Measurements from ENCODE around the gene FAM168A.

FAM168A gene, protein sequence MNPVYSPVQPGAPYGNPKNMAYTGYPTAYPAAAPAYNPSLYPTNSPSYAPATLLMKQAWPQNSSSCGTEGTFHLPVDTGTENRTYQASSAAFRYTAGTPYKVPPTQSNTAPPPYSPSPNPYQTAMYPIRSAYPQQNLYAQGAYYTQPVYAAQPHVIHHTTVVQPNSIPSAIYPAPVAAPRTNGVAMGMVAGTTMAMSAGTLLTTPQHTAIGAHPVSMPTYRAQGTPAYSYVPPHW

DNA sequence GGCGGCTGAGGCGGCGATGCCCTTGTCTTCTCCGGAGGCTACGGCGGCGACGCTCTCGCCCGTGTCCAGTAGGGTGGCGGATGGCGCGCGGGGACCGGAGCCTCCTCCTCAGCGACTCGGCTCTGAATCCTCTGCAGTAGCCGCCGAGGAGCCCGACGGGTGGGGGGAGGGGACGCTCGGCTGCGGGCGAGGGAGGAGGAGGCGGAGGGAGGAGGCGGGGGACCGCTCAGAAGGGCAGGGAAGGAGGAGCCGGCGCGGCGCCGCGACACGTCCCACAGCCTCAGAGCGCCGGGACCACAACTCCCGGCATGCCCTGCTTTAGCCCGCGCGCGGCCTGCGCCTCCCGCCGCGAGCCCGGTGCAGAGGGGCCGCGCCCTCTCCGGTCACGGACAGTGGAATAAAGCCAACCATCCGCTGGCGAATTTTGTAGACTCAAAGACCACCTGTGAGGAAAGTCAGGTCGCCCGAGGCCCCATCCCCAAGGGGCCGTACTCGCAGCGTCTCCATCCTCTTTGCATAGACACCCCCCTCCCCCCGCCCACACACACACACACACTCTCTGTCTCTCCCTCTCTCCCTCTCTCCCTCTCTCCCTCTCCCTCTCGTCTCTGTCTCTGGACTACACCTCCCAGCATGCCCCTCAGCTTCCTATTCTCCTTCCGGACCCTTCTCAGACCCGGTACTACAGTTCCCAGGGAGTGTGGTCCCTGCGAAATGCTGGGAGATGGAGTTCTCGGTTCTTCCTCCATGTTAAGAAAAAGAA is at the start of gene FAM168A:
Gene FAM168A, minus strand, starts transcription at position 157 of the 763 bp plus-strand sequence. CDS start 129,638 bp downstream, outside the sequence.
- DNase-seq, result peak; percentile 95

GRCh38 chr11:73647459-73648100 is 49.7 kb upstream of the FAM168A start:
- peak; percentile 96 for DNase-seq

GRCh38 chr11:73645972-73646631 is 48.2 kb upstream of the FAM168A start, which contains the start of gene PLEKHB1:
Gene PLEKHB1, plus strand, starts transcription at chr11:73646581. Its CDS starts 28 bp downstream, at chr11:73646609.
- no peak for DNase-seq

GRCh38 chr11:73645121-73645969 is 47.4 kb upstream of the FAM168A start:
- no peak for DNase-seq

DNA sequence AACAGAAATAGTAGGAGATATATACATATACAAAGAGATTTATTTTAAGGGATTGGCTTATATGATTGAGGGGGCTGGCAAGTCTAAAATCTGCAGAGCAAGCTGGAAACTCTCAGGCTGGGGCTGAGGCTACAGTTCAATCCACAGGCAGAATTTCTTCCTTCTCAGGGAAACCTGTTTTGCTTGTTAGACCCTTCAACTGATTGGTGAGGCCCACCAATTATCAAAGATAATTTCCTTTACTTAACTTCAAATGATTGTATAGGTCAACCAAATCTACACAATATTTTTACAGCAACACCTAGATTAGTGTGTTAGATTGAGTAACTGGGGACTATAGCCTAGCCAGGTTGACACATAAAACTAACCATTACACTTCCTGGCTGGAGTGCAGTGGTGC is 43.8 kb upstream of the FAM168A start:
- no peak for DNase-seq

GRCh38 chr11:73640592-73640991 is 42.7 kb upstream of the FAM168A start:
- DNase-seq, result no peak

DNA sequence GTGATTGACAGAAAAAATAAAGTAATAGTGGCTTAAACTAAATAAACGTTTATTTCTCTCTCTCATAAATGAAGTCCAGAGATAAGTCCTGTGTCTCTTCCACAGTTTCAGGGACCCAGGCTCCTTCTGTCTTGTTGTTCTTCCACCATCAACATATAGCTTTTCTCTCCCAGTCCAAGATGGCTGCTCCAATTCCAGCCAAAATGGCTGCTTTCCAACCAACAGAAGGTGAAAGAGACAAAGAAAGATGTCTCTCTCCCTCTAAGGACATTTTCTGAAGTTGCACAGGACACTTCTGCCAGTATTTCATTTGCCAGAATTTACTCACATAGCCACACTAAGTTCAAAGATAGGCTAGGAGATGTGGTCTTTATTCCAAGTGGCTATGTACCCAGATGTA is 39.1 kb upstream of the FAM168A start:
- no peak for DNase-seq

DNA sequence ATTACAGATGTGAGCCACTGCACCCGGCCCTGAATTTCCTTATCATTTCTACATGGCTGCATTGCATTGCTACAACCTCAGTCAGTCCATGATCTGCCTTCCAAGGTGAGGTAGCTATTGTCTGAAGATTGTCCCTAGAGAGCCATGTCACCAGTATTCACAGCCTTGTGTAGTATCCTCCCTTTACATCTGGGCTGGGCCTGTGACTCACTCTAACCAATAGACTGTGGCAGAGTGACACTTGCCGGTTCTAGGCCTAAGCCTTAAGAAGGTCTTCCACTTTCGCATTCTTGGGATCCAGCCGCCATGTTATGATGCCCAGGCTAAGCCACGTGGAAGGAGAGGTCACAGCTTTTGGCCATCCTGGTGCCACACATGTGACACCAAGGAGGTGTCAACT is 38.3 kb upstream of the FAM168A start:
- no peak for DNase-seq

DNA sequence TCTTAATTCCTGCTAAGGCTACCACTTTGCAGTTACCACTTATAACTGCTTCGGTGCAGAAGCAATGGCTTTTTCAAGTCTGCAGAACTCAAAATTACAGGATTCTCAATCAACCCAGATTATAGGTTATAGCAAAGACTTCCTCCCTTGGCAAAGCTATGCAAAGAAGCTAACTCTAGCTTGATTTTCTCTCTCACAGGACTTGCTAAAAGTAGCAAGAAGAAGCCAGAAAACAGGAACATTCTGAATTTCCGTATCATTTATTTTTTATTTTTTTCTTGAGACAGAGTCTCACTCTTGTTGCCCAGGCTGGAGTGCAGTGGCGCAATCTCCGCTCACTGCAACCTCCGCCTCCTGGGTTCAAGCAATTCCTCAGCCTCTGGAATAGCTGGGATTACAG is 37.8 kb upstream of the FAM168A start:
- no peak for DNase-seq

- DNase-seq, result no peak
These were observed 36.1 kb upstream of the FAM168A start for GRCh38 chr11:73633999-73634398.

GRCh38 chr11:73632996-73633395 is 35.1 kb upstream of the FAM168A start:
- no peak for DNase-seq

DNA sequence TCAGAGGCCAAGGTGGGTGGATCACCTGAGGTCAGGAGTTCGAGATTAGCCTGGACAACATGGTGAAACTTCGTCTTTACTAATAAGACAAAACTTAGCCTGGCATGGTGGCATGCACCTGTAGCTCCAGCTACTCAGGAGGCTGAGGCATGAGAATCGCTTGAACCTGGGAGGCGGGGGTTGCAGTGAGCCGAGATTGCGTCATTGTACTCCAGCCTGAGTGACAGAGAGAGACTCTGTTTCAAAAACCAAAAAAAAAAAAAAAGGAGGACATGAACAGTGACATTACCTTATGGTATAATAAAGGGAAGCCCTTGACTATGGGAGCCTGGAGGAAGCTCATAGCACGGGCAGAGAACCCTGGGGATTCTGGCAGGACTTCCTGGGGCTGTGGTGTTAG is 32.0 kb upstream of the FAM168A start:
- no peak for DNase-seq

DNA sequence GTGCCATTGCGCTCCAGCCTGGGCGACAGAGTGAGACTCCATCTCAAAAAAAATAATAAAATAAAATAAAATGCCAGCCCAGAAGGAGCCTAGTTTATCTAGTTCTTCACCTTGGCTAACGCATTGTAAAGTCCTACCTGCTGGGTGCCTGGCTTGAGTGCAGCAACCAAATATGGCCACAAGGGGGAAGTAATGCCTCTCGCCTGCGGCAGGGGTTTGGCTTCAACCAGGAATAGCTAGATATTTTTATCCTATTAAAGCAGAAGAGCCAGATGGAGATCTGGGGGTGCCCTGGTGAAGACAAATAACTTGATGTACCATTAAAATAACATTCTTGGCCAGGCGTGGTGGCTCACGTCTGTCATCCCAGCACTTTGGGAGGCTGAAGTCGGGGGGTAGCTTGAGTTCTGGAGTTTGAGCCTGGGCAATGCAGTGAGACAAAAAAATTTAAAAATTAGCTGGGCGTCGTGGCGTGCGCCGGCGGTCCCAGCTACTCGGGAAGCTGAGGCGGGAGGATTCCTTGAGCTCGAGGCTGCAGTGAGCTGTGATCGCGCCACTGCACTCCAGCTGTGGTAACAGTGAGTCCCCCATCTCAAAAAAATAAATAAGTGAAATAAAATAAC is 27.9 kb upstream of the FAM168A start:
- DNase-seq, result peak; percentile 73 to 76

DNA sequence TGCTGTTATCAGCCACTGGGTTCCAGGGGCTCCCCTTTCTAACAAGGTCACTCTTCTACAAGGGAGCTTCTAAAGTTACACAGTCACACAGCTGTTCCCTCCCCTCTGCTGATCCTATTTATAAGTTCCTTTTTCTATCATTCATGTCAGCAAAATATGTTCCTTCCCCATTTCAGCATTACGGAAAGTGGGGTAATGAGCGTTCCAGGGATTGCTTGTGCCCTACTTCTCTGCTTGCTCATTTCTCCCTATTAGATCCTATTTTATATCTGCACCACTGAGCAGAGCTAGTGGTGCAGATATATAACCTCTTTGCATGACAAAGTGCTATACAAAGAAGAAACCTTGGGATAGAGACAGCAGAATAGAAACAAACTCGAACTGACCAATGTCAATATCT is 25.8 kb upstream of the FAM168A start:
- DNase-seq, result peak in 1 of 2 donors; percentile 12

DNA sequence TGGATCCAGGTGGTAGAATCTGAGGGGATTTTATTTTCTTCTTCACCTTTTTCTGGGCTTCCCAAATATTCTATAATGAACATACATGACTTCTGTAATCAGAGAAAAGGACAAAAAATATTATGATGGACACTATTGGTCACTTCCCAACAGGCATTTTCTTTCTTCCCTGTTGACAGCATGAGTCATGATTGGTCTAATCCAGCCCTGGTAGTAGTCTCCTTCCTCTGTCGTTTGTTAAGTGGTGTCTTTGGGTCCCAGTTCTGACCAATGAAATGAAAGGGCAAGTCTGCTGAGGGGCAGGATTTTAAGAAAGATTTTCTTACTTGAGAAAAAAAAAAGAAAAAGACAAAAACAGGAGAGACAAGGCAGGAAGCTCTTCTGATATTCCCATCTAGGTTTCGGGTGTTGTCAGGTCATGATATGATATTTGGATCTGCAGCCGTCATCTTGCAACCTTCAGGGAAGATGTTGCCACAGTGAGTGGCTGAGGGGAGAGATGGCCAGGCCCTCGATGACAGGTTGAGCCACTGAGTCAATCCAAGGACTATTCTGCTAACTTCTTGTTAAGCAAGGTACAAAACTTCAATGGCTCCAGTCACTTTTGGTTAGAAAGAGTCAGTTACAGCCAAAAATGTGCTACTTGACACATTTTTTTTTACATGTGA is 25.1 kb upstream of the FAM168A start:
- DNase-seq, result no peak

- DNase-seq, result no peak
These were observed 16.7 kb upstream of the FAM168A start for GRCh38 chr11:73614591-73614990.

GRCh38 chr11:73612601-73613140 is 14.8 kb upstream of the FAM168A start:
- no peak for DNase-seq

DNA sequence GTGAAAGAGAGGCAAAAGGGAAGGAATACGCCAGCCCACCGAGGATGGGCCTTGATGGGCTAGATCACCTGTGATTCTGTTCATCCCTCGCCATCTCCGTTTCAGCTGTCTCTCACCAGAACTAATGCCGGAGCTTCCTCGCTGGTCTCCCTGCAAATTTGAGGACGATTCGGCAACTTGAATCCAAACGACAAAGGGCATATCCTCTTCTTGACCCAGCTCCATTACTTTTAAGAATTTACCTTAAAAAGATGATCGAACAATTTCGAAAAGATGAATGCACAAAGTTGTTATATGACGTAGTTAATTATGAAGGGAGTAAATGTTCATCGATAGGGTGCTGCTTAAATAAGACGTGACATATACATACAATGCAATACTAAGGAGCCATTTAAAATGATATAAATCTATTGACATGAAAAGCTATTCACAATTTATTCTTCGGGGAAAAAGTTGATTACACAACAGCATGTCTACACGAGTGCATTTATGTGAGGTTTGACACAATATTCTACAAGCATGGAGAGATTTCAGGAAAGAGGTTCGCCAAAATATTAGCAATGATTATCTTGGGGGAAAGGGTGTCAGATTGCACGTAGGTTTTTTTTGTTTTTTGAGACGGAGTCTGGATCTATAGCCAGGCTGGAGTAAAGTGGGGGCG is 937 bp upstream of the FAM168A start:
- no peak for DNase-seq

DNA sequence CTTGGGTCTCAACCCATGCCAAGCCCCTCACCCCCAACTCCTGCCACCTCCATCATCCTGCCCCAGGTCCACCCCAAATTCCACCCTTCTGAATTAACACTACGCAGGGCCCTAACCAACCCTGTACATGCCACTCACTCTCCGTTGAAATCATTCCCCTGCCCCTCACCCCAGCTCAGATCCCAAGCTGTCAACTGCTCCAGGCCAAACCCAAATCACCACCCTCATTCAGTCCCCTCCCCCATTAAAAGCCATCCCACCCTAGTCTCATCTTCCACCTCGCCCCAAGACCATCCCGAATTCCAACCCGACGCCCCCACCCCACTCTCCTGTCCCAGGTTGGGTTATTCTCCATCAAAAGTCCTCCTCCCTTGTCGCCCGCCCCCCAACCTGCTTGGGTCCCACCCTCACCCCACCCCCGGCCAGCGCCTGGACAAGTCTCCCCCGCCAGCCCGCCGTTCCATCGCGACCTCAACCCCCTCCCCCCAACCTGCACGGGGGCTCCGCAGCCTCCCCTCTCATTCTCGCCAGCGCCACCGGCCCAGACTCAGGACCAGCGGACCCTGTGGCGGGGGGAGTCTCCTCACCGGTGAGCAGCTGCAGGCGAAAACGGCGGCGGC is 466 bp downstream of the FAM168A start:
- DNase-seq, result no peak

GRCh38 chr11:73596547-73596946 is 1.4 kb downstream of the FAM168A start:
- no peak for DNase-seq

Data from CD4-positive, alpha-beta T cell treated with Interleukin-4 for 1 hour (primary cell).